ENCODE data around the gene EPB41L5.

Gene EPB41L5

GRCh38 chr2:120228503-120228902 is 215.6 kb downstream of the EPB41L5 start:
- H3K79me2 ChIP-seq (ENCODE audit: insufficient read depth, low read depth) = peaks cover 12% of the 10 kb centered on the region
- H3K27me3 ChIP-seq (ENCODE audit: insufficient read depth, low read depth) = no peaks in the 10 kb centered on the region
- TF ChIP-seq CTCF (conservative IDR thresholded peaks at IDR 0.05; ENCODE audit: low read depth, low read length) = no peak
- H3K4me1 ChIP-seq (ENCODE audit: low read depth, poor library complexity, severe bottlenecking) = peaks cover 41% of the 10 kb centered on the region
- H3K9ac ChIP-seq = no peak overlapping the region
- no peak overlapping the region for H3K4me3 ChIP-seq (IDR thresholded peaks at IDR 0.05; ENCODE audit: insufficient read depth, low read depth, low read length)
- H3K36me3 ChIP-seq (ENCODE audit: insufficient read depth) = no peaks in the 10 kb centered on the region
- no peak overlapping the region for H3K4me2 ChIP-seq
- H2AFZ ChIP-seq (ENCODE audit: low read depth) = no peak overlapping the region
- no peaks in the 10 kb centered on the region for H4K20me1 ChIP-seq (ENCODE audit: insufficient read depth)
- H3K27ac ChIP-seq = no peak overlapping the region
